KOPT-K1 (cell line): ENCODE measurements around the gene CGN.

Experiments
- H3K27ac ChIP-seq: fragments of 200-600 bp; sonication (generic); 2 replicates; pipeline ENCODE4 v1.5.1; 2016; ENCODE audit warnings: antibody characterized with exemption, mild to moderate bottlenecking, low read depth, low read length; ENCODE audit not compliant: poor library complexity, severe bottlenecking
- H3K36me3 ChIP-seq: fragments of 200-600 bp; sonication (generic); 2 replicates; pipeline ENCODE4 v1.5.1; 2017; ENCODE audit warnings: antibody characterized with exemption, mild to moderate bottlenecking, low read length, moderate library complexity; ENCODE audit not compliant: insufficient read depth
- H3K9me3 ChIP-seq: fragments of 200-600 bp; sonication (generic); 2 replicates; pipeline ENCODE4 v1.5.1; 2017; ENCODE audit warnings: antibody characterized with exemption, low read length, mild to moderate bottlenecking; ENCODE audit not compliant: insufficient read depth, poor library complexity, severe bottlenecking

Gene CGN, protein sequence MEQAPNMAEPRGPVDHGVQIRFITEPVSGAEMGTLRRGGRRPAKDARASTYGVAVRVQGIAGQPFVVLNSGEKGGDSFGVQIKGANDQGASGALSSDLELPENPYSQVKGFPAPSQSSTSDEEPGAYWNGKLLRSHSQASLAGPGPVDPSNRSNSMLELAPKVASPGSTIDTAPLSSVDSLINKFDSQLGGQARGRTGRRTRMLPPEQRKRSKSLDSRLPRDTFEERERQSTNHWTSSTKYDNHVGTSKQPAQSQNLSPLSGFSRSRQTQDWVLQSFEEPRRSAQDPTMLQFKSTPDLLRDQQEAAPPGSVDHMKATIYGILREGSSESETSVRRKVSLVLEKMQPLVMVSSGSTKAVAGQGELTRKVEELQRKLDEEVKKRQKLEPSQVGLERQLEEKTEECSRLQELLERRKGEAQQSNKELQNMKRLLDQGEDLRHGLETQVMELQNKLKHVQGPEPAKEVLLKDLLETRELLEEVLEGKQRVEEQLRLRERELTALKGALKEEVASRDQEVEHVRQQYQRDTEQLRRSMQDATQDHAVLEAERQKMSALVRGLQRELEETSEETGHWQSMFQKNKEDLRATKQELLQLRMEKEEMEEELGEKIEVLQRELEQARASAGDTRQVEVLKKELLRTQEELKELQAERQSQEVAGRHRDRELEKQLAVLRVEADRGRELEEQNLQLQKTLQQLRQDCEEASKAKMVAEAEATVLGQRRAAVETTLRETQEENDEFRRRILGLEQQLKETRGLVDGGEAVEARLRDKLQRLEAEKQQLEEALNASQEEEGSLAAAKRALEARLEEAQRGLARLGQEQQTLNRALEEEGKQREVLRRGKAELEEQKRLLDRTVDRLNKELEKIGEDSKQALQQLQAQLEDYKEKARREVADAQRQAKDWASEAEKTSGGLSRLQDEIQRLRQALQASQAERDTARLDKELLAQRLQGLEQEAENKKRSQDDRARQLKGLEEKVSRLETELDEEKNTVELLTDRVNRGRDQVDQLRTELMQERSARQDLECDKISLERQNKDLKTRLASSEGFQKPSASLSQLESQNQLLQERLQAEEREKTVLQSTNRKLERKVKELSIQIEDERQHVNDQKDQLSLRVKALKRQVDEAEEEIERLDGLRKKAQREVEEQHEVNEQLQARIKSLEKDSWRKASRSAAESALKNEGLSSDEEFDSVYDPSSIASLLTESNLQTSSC

DNA sequence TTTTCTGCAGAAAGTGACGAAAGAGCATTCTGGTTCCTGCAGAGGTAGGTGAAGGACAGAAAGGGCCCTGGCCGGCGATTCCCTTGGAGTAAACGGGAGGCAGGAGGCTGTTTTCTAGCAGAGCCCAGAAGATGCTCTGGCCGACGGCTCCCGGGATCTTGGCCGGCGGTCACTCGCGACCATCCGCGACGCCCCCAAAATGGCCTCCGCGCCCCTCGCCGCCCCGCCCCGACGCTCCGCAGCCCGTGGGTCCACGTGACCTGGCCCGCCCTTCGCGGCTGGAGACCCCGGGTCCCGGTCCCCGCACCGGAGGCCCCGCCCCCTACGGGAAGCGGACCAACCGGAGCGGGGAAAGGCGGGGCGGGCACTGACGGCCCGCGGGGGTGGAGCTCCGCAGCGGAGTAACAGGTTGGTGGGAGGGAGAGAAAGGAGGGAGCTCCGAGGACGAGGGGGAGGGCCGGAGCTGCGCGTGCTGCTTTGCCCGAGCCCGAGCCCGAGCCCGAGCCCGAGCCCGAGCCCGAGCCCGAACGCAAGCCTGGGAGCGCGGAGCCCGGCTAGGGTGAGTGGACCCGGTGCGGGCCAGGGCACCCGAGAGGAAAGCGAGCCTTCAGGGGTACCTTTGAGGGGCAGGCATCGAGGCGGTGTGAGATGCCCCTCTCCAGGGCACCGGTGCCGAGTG lies at the start of gene CGN:
Gene CGN, plus strand, starts transcription at position 431 of the 679 bp plus-strand sequence. CDS start 7,133 bp downstream, outside the sequence.
- Histone ChIP-seq H3K36me3 (no peaks in the 10 kb centered on the region), H3K27ac (peak within 1 kb of the TSS; percentile 39), H3K9me3 (no peaks in the 10 kb centered on the region)

DNA sequence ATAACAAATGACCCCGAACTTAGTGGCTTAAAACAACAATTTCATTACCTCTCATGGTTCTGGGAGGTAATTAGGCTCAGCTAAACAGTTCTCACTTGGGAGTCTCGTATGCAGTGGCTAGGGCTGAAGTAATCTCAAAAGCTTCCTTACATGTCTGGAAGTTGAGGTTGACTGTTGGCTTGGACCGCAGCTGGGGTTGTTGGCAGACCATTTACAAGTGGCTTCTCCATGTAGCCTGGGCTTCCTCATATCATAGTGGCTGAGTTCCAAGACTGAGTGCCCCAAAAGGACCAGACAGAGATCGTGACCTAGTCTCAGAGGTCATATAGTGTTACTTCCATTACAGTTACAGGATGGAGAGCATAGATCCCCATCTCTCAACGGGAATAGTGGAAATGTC lies 49.5 kb upstream of the CGN start:
- Histone ChIP-seq H3K27ac (no peak overlapping the region), H3K9me3 (no peaks in the 10 kb centered on the region), H3K36me3 (no peaks in the 10 kb centered on the region)

- no peaks in the 10 kb centered on the region for H3K9me3 ChIP-seq
- H3K27ac ChIP-seq: no peak overlapping the region
- H3K36me3 ChIP-seq: no peaks in the 10 kb centered on the region
Measured at GRCh38 chr1:151465026-151465425, 46.2 kb upstream of the CGN start.

DNA sequence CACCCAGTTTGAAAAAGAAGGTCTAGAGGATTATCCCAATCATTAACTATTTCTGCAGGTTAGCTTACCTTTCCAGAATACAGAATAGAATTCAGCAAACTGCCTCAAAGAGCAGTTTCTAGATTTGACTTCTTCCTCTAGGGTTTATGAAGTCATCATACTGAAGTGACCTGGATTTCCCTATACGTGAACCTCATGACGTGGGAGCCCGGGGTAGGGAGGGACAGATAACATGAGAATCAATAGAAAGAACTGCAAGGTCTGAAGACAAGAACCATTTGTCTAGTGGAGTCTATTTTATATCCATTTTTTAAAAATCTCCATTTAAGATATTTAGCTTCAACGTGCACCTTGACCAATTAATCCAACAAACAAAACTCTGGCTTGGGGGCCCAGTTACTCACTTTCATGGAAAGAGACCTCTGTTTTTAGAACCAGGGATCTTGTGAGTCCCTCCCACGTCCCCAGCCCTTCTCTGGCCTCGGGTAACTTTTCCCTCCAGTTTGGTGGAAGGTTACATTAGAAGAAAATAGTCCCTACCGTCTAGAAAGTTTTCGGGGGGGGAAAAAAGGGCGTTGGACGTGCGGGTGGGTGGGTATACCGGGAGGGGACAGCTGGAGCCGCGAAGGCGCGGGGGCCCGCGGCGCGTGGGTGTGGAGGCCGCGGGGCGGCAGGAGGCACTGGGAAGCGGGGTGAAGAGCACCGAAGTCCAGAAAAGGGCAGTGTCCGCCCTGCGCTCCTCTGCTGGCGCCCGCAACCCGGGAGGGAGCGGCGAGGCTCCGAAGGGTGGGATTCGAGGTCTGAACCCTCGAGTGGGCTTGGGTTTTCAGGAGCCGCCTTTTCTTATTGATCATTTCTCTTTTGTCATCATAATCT lies 38.1 kb upstream of the CGN start:
- Histone ChIP-seq H3K9me3 (no peaks in the 10 kb centered on the region), H3K36me3 (no peaks in the 10 kb centered on the region), H3K27ac (no peak overlapping the region)

DNA sequence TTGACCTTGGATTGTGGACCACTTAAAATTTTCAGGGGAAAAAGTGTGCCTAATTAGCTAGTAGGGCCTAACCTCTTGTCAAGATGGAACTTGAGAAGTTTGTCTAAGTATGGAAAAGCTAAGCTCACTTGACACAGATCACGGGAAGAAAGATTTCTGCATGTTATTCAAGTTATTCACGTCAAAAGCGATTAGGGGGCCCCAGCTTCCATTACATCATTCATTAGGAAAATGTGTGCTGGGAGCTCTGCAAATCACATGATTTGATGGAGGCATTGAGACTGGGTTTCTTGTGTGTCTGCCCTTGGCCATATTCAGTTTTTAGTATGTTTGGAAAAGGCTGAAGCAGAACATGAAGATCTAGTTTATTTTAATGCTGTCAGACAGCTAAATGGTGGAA lies 36.4 kb upstream of the CGN start:
- no peak overlapping the region for H3K27ac ChIP-seq
- no peaks in the 10 kb centered on the region for H3K36me3 ChIP-seq
- no peaks in the 10 kb centered on the region for H3K9me3 ChIP-seq

- Histone ChIP-seq H3K9me3 (no peaks in the 10 kb centered on the region), H3K36me3 (no peaks in the 10 kb centered on the region), H3K27ac (no peak overlapping the region)
Measured at GRCh38 chr1:151475175-151475574, 36.0 kb upstream of the CGN start.

DNA sequence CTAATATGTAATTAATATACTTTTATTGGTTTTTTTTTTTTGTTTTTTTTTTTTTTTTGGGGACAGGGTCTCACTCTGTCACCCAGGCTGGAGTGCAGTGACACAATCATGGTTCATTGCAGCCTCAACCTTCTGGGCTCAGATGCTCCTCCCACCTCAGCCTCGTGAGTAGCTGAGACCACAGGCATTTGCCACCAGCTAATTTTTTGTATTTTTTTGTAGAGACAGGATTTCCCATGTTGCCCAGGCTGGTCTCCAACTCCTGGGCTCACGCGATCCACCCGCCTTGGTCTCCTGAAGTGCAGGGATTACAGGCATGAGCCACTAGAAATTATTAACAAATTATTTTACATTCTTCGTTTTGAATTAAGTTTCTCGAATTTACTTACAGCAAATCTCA lies 35.1 kb upstream of the CGN start:
- Histone ChIP-seq H3K36me3 (no peaks in the 10 kb centered on the region), H3K9me3 (no peaks in the 10 kb centered on the region), H3K27ac (no peak overlapping the region)

- Histone ChIP-seq H3K36me3 (no peaks in the 10 kb centered on the region), H3K9me3 (peaks cover 5% of the 10 kb centered on the region), H3K27ac (no peak overlapping the region)
Measured at GRCh38 chr1:151477066-151477465, 34.1 kb upstream of the CGN start.

- no peak overlapping the region for H3K27ac ChIP-seq
- no peaks in the 10 kb centered on the region for H3K36me3 ChIP-seq
- peaks cover 9% of the 10 kb centered on the region for H3K9me3 ChIP-seq
Measured at GRCh38 chr1:151478140-151478812, 32.9 kb upstream of the CGN start.

- H3K27ac ChIP-seq: no peak overlapping the region
- peaks cover 9% of the 10 kb centered on the region for H3K9me3 ChIP-seq
- no peaks in the 10 kb centered on the region for H3K36me3 ChIP-seq
Measured at GRCh38 chr1:151478923-151479322, 32.3 kb upstream of the CGN start.

DNA sequence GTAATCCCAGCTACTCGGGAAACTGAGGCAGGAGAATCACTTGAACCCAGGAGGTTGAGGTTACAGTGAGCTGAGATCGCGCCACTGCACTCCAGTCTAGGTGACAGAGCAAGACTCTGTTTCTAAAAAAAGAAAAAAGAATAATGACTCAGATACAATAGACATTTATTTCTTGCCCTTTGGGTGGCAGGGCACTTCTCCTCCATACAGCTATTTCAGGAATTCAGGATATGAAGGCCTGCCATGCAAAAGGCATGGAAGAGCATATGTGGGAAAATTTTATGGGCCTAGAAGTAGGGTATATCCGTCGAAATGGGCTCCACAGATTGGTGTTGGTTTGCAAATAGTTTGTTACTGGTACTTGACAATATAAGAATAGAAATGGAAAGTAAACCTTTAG lies 31.7 kb upstream of the CGN start:
- H3K9me3 ChIP-seq: peaks cover 9% of the 10 kb centered on the region
- H3K27ac ChIP-seq: no peak overlapping the region

GRCh38 chr1:151482017-151482416 lies 29.2 kb upstream of the CGN start:
- no peaks in the 10 kb centered on the region for H3K36me3 ChIP-seq
- no peak overlapping the region for H3K27ac ChIP-seq
- H3K9me3 ChIP-seq: peaks cover 9% of the 10 kb centered on the region

More for the DNA sequence above, 31.7 kb upstream of the CGN start:
- H3K36me3 ChIP-seq: no peaks in the 10 kb centered on the region

DNA sequence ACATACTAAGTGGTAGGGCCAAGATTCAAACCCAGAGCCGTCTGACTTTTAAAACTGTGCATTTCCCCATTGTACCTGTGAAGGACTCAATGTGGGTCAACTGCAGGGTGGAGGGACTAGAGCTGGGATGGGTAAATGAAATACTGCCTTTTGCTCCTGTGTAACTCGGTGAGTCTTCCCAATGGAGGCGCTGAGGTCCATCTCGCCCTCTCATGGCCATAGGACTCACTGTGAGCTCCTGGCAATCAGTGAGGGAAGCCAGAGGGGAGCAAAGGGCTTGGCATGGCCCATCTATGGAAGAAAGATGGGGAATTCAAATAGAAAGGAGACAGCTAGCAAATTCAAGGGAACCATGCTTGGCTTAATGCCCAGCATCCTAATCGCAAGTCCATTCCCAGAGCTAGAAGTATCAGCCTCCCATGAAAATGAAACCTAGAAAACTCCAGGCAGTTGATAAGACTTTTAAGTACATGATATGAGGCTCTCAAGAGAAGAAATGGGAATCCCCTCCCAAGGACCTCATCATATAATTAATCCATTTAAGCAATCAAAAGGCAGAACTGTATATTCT lies 25.4 kb upstream of the CGN start:
- Histone ChIP-seq H3K27ac (no peak overlapping the region), H3K36me3 (no peaks in the 10 kb centered on the region), H3K9me3 (peaks cover 9% of the 10 kb centered on the region)
